K562 (cell line): ENCODE results near the gene RAP1A. TPM values are rescaled to one million over a fixed set of nuclear protein-coding genes. Genes with fewer than 3 reads are reported as not detected.

Experiments
- CHD4 ChIP-seq: fragments of 200-600 bp; sonication (generic); IDR thresholded peaks from 3 replicates; pipeline ENCODE4 v1.6.1; 2012; ENCODE audit warnings: low read depth, mild to moderate bottlenecking, mixed read lengths, low read length, inconsistent platforms; ENCODE audit not compliant: insufficient read depth, insufficient replicate concordance, poor library complexity, severe bottlenecking
- CREB3 ChIP-seq: fragments of 450-650 bp; conservative IDR thresholded peaks from 2 replicates; pipeline ENCODE4 v1.6.1; 2016; ENCODE audit warnings: missing genetic modification characterization, low read depth, mild to moderate bottlenecking, missing compliant biosample characterization, moderate library complexity
- MECOM ChIP-seq: fragments of 250-450 bp; sonication (Bioruptor Pico); IDR thresholded peaks from 2 replicates; pipeline ENCODE4 v1.8.0; 2022; ENCODE audit warnings: inconsistent platforms
- MEF2D ChIP-seq: conservative IDR thresholded peaks from 2 replicates; pipeline ENCODE4 v1.6.1; 2016; ENCODE audit warnings: low read depth, missing genetic modification characterization, missing compliant biosample characterization
- NFRKB ChIP-seq: fragments of 450-650 bp; IDR thresholded peaks from 2 replicates; pipeline ENCODE4 v1.6.1; 2016; ENCODE audit warnings: low read depth
- POLR2A ChIP-seq: fragments of 450-650 bp; conservative IDR thresholded peaks from 2 replicates; pipeline ENCODE4 v1.6.1; 2016
- POU5F1 ChIP-seq: fragments of 150-350 bp; IDR thresholded peaks from 2 replicates; pipeline ENCODE4 v1.6.1; 2014; ENCODE audit warnings: borderline replicate concordance, low read length, low read depth, mild to moderate bottlenecking; ENCODE audit not compliant: partially characterized antibody
- RBM39 ChIP-seq: fragments of 200-400 bp; formaldehyde crosslinking; optimal IDR thresholded peaks from 2 replicates; pipeline ENCODE3; 2018; ENCODE audit warnings: low read depth, low read length
- RREB1 ChIP-seq: fragments of 250-450 bp; sonication (Bioruptor Pico); IDR thresholded peaks from 2 replicates; pipeline ENCODE4 v1.4.0; 2020
- SMARCE1 ChIP-seq: fragments of 450-650 bp; IDR thresholded peaks from 2 replicates; pipeline ENCODE4 v1.7.1; 2016; ENCODE audit warnings: mild to moderate bottlenecking
- TCF15 ChIP-seq: fragments of 250-450 bp; sonication (Bioruptor Pico); IDR thresholded peaks from 2 replicates; pipeline ENCODE4 v1.8.0; 2022; ENCODE audit warnings: moderate library complexity, mild to moderate bottlenecking, inconsistent platforms
- TRIM28 ChIP-seq: fragments of 450-650 bp; IDR thresholded peaks from 2 replicates; pipeline ENCODE4 v1.6.1; 2017
- TSHZ1 ChIP-seq: fragments of 250-450 bp; sonication (Bioruptor Pico); IDR thresholded peaks from 2 replicates; pipeline ENCODE4 v1.4.0; 2020; ENCODE audit warnings: mild to moderate bottlenecking, moderate library complexity
- ZNF224 ChIP-seq: sonication (generic); formaldehyde crosslinking; IDR thresholded peaks from 2 replicates; pipeline ENCODE4 v1.8.0; 2022; ENCODE audit warnings: mild to moderate bottlenecking, missing genetic modification reagents
- ZNF239 ChIP-seq: fragments of 250-450 bp; sonication (Bioruptor Pico); IDR thresholded peaks from 2 replicates; pipeline ENCODE4 v1.4.0; 2020; ENCODE audit warnings: mild to moderate bottlenecking
- ZNF444 ChIP-seq: fragments of 250-450 bp; sonication (Bioruptor Pico); IDR thresholded peaks from 2 replicates; pipeline ENCODE4 v1.4.0; 2020; ENCODE audit warnings: mild to moderate bottlenecking, moderate library complexity
- ZNF57 ChIP-seq: fragments of 450-650 bp; formaldehyde crosslinking; IDR thresholded peaks from 2 replicates; pipeline ENCODE4 v1.4.0; 2020; ENCODE audit warnings: mild to moderate bottlenecking, moderate library complexity
- ZNF785 ChIP-seq: fragments of 250-450 bp; sonication (Bioruptor Pico); IDR thresholded peaks from 2 replicates; pipeline ENCODE4 v1.4.0; 2020; ENCODE audit warnings: mild to moderate bottlenecking
- polyA plus RNA-seq, 8 experiments: library from polyadenylated mRNA; depleted of rRNA in 4 of 8; stranded (reverse) in 5 of 8; unstranded in 3 of 8; fragments of >200 nt; fragmentation: Nextera tagmentation in 2 of 8; fragmentation: Illumina TruSeq in 1 of 8; extraction: Ambion mirVana in 2 of 8; extraction: Trizol in 1 of 8; gene quantifications; 2 replicates each; pipeline versions ENCODE4 v1.2.1 to v1.2.3, GENCODE V29; 2011 to 2014; ENCODE audit warnings: inconsistent platforms in 1 of 8, missing spikeins in 1 of 8
- total RNA-seq, 7 experiments: library from RNA; depleted of rRNA in 6 of 7; stranded (reverse); fragments of >200 nt in 6 of 7; fragmentation: Illumina TruSeq in 2 of 7; extraction: Trizol in 2 of 7; gene quantifications; 2 replicates each; pipeline versions ENCODE4 v1.2.1 to v1.2.3, GENCODE V29; 2011 to 2021; ENCODE audit warnings: low replicate concordance in 1 of 7

RAP1A gene
- total and polyA plus RNA-seq, 9 of the 15 experiments (the other 6 are each of a cell fraction or from before 2014, with no cell fraction given): 13.4 to 86.2 (median 32.5) TPM

GRCh38 chr1:111739194-111739924 lies 119.8 kb downstream of the RAP1A start, which contains the start of gene INKA2 (continued):
- TF ChIP-seq RREB1 (CRISPR knock-in tag) (no peak; the same call in 1 of the 2 replicates), SMARCE1 (no peak), NFRKB (no peak), CHD4 (no peak), CREB3 (no peak), RBM39 (no peak), ZNF224 (CRISPR knock-in tag) (peak; percentile 78; the same call in 1 of the 2 replicates), POLR2A (no peak; the same call in 1 of the 2 replicates), TCF15 (CRISPR knock-in tag) (no peak), MECOM (CRISPR knock-in tag) (no peak), ZNF57 (no peak), TSHZ1 (CRISPR knock-in tag) (no peak), ZNF444 (no peak), ZNF785 (CRISPR knock-in tag) (no peak), TRIM28 (no peak), ZNF239 (CRISPR knock-in tag) (no peak), POU5F1 (no peak), MEF2D (tag) (no peak)
